Astrocyte of the hippocampus (primary cell): ENCODE data around the gene UACA.
"Not testable (repeated sequence)": the region's sequence is repeated elsewhere in the genome, so short reads cannot be mapped to it uniquely, and the experiment has no call there.

Experiments
- DNase-seq: peaks from one replicate; pipeline ENCODE4 v3.0.0; 2011; ENCODE audit warnings: low read depth, low spot score

The UACA gene

GRCh38 chr15:70669006-70669602 lies 94.3 kb downstream of the UACA start:
- no peak for DNase-seq

GRCh38 chr15:70665599-70665998 lies 97.8 kb downstream of the UACA start:
- no peak for DNase-seq

- DNase-seq: no peak
Observed at GRCh38 chr15:70664494-70664893, 98.9 kb downstream of the UACA start.

GRCh38 chr15:70663069-70663468 lies 100.3 kb downstream of the UACA start:
- DNase-seq: not testable (repeated sequence)

- no peak for DNase-seq
Observed at GRCh38 chr15:70659662-70660061, 103.7 kb downstream of the UACA start.

GRCh38 chr15:70658641-70659040 lies 104.7 kb downstream of the UACA start:
- no peak for DNase-seq

GRCh38 chr15:70653426-70653825 lies 109.9 kb downstream of the UACA start:
- no peak for DNase-seq

- DNase-seq: no peak
Observed at GRCh38 chr15:70652341-70652740, 111.0 kb downstream of the UACA start.

- no peak for DNase-seq
Observed at GRCh38 chr15:70651303-70651845, 112.0 kb downstream of the UACA start.

- DNase-seq: no peak
Observed at GRCh38 chr15:70650567-70651302, 112.6 kb downstream of the UACA start.

- peak; percentile 42 for DNase-seq
Observed at GRCh38 chr15:70647396-70647795, 116.0 kb downstream of the UACA start.

GRCh38 chr15:70646169-70646568 lies 117.2 kb downstream of the UACA start:
- DNase-seq: no peak

- DNase-seq: peak; percentile 26
Observed at GRCh38 chr15:70643783-70644125, 119.6 kb downstream of the UACA start.

- no peak for DNase-seq
Observed at GRCh38 chr15:70643106-70643782, 120.1 kb downstream of the UACA start.

GRCh38 chr15:70636540-70637165 lies 126.7 kb downstream of the UACA start:
- DNase-seq: peak; percentile 74

GRCh38 chr15:70635895-70636294 lies 127.5 kb downstream of the UACA start:
- DNase-seq: no peak

- DNase-seq: no peak
Observed at GRCh38 chr15:70633991-70634390, 129.4 kb downstream of the UACA start.

- peak; percentile 34 for DNase-seq
Observed at GRCh38 chr15:70633103-70633831, 130.1 kb downstream of the UACA start.

GRCh38 chr15:70632491-70633102 lies 130.8 kb downstream of the UACA start:
- DNase-seq: no peak

GRCh38 chr15:70632079-70632478 lies 131.3 kb downstream of the UACA start:
- DNase-seq: no peak

- no peak for DNase-seq
Observed at GRCh38 chr15:70629735-70630273, 133.6 kb downstream of the UACA start.
